Neuronal stem cell (in vitro differentiated cells): ENCODE results near the gene BCL6B.

Source experiments
- DNase-seq: peaks from one replicate; pipeline ENCODE4 v3.0.0-alpha.2; 2013; ENCODE audit warnings: low spot score
- H2AFZ ChIP-seq: one replicate; pipeline ENCODE4 v1.6.1; 2013; ENCODE audit warnings: mild to moderate bottlenecking, low read length, inconsistent platforms
- H2AK5ac ChIP-seq: 2 replicates; pipeline ENCODE4 v1.6.1; 2013; ENCODE audit warnings: low read depth, mild to moderate bottlenecking, inconsistent platforms, low read length, moderate library complexity, mixed read lengths
- H2BK120ac ChIP-seq: 2 replicates; pipeline ENCODE4 v1.6.1; 2013; ENCODE audit warnings: low read depth, mild to moderate bottlenecking, inconsistent platforms, low read length, moderate library complexity, mixed read lengths
- H2BK12ac ChIP-seq: one replicate; pipeline ENCODE4 v1.6.1; 2013; ENCODE audit warnings: low read length, inconsistent platforms
- H2BK15ac ChIP-seq: 2 replicates; pipeline ENCODE4 v1.6.1; 2013; ENCODE audit warnings: mild to moderate bottlenecking, low read length, inconsistent platforms, mixed read lengths
- H2BK5ac ChIP-seq: one replicate; pipeline ENCODE4 v1.6.1; 2013; ENCODE audit warnings: inconsistent platforms, mild to moderate bottlenecking, low read length, moderate library complexity
- H3K14ac ChIP-seq: one replicate; pipeline ENCODE4 v1.6.1; 2013; ENCODE audit warnings: low read length, inconsistent platforms
- H3K18ac ChIP-seq: 2 replicates; pipeline ENCODE4 v1.6.1; 2013; ENCODE audit warnings: low read length, inconsistent platforms
- H3K23ac ChIP-seq: 2 replicates; pipeline ENCODE4 v1.6.1; 2013; ENCODE audit warnings: low read depth, mild to moderate bottlenecking, mixed read lengths, low read length, inconsistent platforms; ENCODE audit not compliant: poor library complexity
- H3K27ac ChIP-seq: replicated peaks from 3 replicates; pipeline ENCODE4 v1.5.1; 2013; ENCODE audit warnings: low read length, inconsistent platforms
- H3K27me3 ChIP-seq, 3 experiments: 2 replicates each; pipeline ENCODE4 v1.6.1; 2013; ENCODE audit warnings: low read length in 3 of 3, mild to moderate bottlenecking in 2 of 3, inconsistent platforms in 1 of 3, low read depth in 1 of 3, mixed read lengths in 1 of 3, moderate library complexity in 1 of 3; ENCODE audit not compliant: control insufficient read depth in 3 of 3, insufficient read depth in 3 of 3
- H3K36me3 ChIP-seq, 2 donors: replicated peaks in 1 of 2; 2 replicates each; pipeline ENCODE4 v1.6.1; 2013; ENCODE audit warnings: low read length in 2 of 2; ENCODE audit not compliant: control insufficient read depth in 2 of 2, insufficient read depth in 2 of 2
- H3K4ac ChIP-seq: 2 replicates; pipeline ENCODE4 v1.6.1; 2013; ENCODE audit warnings: inconsistent platforms, mild to moderate bottlenecking, low read length, moderate library complexity
- H3K4me1 ChIP-seq, 2 donors: 1 replicate in 1 of 2; 2 replicates in 1 of 2; pipeline ENCODE4 v1.6.1; 2013; ENCODE audit warnings: low read length in 2 of 2, low read depth in 1 of 2; ENCODE audit not compliant: control insufficient read depth in 2 of 2, insufficient read depth in 1 of 2
- H3K4me2 ChIP-seq: one replicate; pipeline ENCODE4 v1.6.1; 2013; ENCODE audit warnings: mild to moderate bottlenecking, low read length, inconsistent platforms; ENCODE audit not compliant: insufficient read depth, poor library complexity, severe bottlenecking
- H3K4me3 ChIP-seq, 2 donors: 2 replicates each; pipeline ENCODE4 v1.5.1; 2013; ENCODE audit warnings: low read length in 2 of 2, mild to moderate bottlenecking in 2 of 2, inconsistent platforms in 1 of 2, moderate library complexity in 1 of 2
- H3K79me1 ChIP-seq: one replicate; pipeline ENCODE4 v1.6.1; 2013; ENCODE audit warnings: low read depth, mild to moderate bottlenecking, inconsistent platforms, low read length, moderate library complexity
- H3K9ac ChIP-seq: one replicate; pipeline ENCODE4 v1.6.1; 2013; ENCODE audit warnings: mild to moderate bottlenecking, low read depth, low read length, inconsistent platforms; ENCODE audit not compliant: poor library complexity
- H3K9me3 ChIP-seq, 2 donors: replicated peaks in 1 of 2; 2 replicates each; pipeline versions ENCODE3 to v1.6.1; 2013; ENCODE audit warnings: low read length in 2 of 2, mild to moderate bottlenecking in 2 of 2, inconsistent platforms in 1 of 2, low read depth in 1 of 2, mixed read lengths in 1 of 2, moderate library complexity in 1 of 2; ENCODE audit not compliant: control insufficient read depth in 2 of 2, insufficient read depth in 1 of 2
- H4K8ac ChIP-seq: one replicate; pipeline ENCODE4 v1.6.1; 2013; ENCODE audit warnings: low read depth, mild to moderate bottlenecking, inconsistent platforms, low read length, moderate library complexity
- H4K91ac ChIP-seq: one replicate; pipeline ENCODE4 v1.6.1; 2013; ENCODE audit warnings: low read length, low read depth, mild to moderate bottlenecking, inconsistent platforms; ENCODE audit not compliant: poor library complexity
- WGBS, 2 donors: extraction: QIAGEN DNeasy Blood & Tissue Kit; methylation state at CpG; one replicate each; pipeline ENCODE4 v1.1.7; 2013; ENCODE audit warnings: missing lambda C conversion rate in 2 of 2, mixed read lengths in 1 of 2; ENCODE audit not compliant: insufficient read length in 2 of 2, insufficient replicate concordance in 1 of 2; ENCODE audit errors: extremely low coverage in 2 of 2; 5-methylcytosine and 5-hydroxymethylcytosine counted together

Gene BCL6B

DNA sequence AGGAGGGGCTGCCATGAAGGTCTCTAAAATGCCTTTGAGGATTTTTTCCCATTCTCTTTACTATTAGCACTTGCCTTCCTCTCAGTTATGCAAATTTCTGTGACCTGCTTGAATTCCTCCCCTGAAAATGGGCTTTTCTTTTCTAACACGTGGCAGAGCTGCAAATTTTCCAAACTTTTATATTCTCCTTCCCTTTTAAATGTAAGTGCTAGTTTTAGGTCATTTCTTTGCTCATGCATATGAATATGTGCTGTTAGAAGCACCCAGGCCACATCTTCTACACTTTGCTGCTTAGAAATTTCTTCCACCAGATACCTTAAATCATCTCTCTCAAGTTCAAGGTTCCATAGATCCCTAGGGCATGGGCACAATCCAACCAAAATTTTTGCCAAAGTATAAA, 45.4 kb downstream of the BCL6B start:
- no CpG with 5 or more reads among the region's 1 CpG for WGBS, 2 donors

DNA sequence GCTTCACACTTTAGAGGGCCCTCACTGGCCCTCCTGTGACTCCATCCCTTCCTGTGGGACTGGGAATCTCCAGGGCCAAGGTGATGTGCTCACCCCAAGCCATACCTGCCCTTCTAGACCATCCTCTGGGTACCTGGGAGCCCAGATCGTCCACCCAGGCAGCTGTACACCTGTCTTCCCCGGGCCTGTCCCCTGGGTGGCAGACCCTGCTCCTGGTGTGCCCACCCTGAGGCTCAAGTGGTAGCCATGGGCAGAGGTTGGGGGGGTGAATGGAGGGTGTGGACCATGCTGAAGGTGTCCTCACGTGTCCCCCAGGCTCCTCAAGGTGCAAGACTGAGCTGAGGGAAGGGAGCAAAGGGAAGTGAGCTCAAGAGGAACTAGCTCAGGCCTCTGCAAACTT, 47.9 kb downstream of the BCL6B start:
- Histone ChIP-seq H3K4me2 (no peak overlapping the region), H4K8ac (no peak overlapping the region), H3K36me3 (no peaks in the 10 kb centered on the region), H3K14ac (peak overlapping the region; percentile 14), H2BK15ac (no peak overlapping the region), H2BK5ac (no peak overlapping the region), H2BK120ac (no peak overlapping the region), H3K23ac (peak overlapping the region; percentile 44), H3K18ac (peak overlapping the region; percentile 69), H3K27ac (no peak overlapping the region), H3K27me3 (peaks cover 0 to 14% (median 0%) of the 10 kb centered on the region in 3 experiments), H2AK5ac (peak overlapping the region; percentile 19), H2AFZ (no peak overlapping the region), H3K4me1 (no peaks in the 10 kb centered on the region), H3K4ac (no peak overlapping the region), H2BK12ac (no peak overlapping the region), H3K4me3 (peak overlapping the region in 1 of 2 donors; percentile 30), H3K9ac (no peak overlapping the region), H3K79me1 (peaks cover 1% of the 10 kb centered on the region), H3K9me3 (peaks cover 2 to 9% of the 10 kb centered on the region in 2 donors), H4K91ac (no peak overlapping the region)
- no CpG with 5 or more reads among the region's 3 CpGs for whole genome bisulfite sequencing, 2 donors
- no peak for DNase-seq

More for the DNA sequence above, 45.4 kb downstream of the BCL6B start:
- peaks cover 1% of the 10 kb centered on the region for H3K79me1 ChIP-seq
- no peak overlapping the region for H3K23ac ChIP-seq
- H3K27me3 ChIP-seq, result peaks cover 0 to 11% (median 0%) of the 10 kb centered on the region in 3 experiments
- H2AFZ ChIP-seq, result no peak overlapping the region
- no peak overlapping the region for H3K14ac ChIP-seq
- H3K36me3 ChIP-seq, result no peaks in the 10 kb centered on the region
- peaks cover 4 to 9% of the 10 kb centered on the region in 2 donors for H3K9me3 ChIP-seq
- no peak overlapping the region for H3K9ac ChIP-seq
- peaks cover 4 to 11% of the 10 kb centered on the region in 2 donors for H3K4me1 ChIP-seq
- no peak overlapping the region for H2BK12ac ChIP-seq
- H3K18ac ChIP-seq, result no peak overlapping the region
- H3K27ac ChIP-seq, result no peak overlapping the region
- no peak overlapping the region for H4K91ac ChIP-seq
- H3K4ac ChIP-seq, result no peak overlapping the region
- H2AK5ac ChIP-seq, result no peak overlapping the region
- no peak overlapping the region for H2BK5ac ChIP-seq
- no peak overlapping the region for H2BK120ac ChIP-seq
- H3K4me3 ChIP-seq, result no peak overlapping the region
- DNase-seq, result no peak
- H2BK15ac ChIP-seq, result no peak overlapping the region
- no peak overlapping the region for H3K4me2 ChIP-seq
- no peak overlapping the region for H4K8ac ChIP-seq

DNA sequence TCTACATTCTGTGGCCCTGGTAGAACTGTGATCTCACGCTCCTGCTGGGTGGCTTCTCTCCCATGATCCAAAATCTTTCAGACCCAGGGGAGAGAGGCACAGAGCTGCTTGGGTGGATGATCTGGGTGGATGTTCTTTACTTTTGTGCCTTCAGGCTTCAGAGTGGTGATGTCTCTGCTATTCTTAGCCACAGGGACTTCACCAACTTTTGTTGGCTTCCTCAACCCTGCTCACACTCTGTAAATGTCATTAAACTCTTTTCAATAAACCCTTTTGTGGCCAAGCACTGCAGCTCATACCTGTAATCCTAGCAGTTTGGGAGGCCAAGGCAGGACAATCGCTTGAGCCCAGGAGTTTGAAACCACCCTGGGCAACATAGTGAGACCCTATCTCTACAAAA, 49.6 kb downstream of the BCL6B start:
- no peak overlapping the region for H3K14ac ChIP-seq
- peaks cover 0 to 17% (median 0%) of the 10 kb centered on the region in 3 experiments for H3K27me3 ChIP-seq
- no peak overlapping the region for H4K8ac ChIP-seq
- H3K4me2 ChIP-seq, result no peak overlapping the region
- H3K79me1 ChIP-seq, result peaks cover 1% of the 10 kb centered on the region
- H2AK5ac ChIP-seq, result no peak overlapping the region
- H2AFZ ChIP-seq, result no peak overlapping the region
- no peak overlapping the region for H3K27ac ChIP-seq
- no peak overlapping the region for H3K4me3 ChIP-seq
- H3K36me3 ChIP-seq, result no peaks in the 10 kb centered on the region
- DNase-seq, result no peak
- H3K18ac ChIP-seq, result no peak overlapping the region
- H3K4ac ChIP-seq, result no peak overlapping the region
- peaks cover 2 to 7% of the 10 kb centered on the region in 2 donors for H3K9me3 ChIP-seq
- no peak overlapping the region for H2BK5ac ChIP-seq
- H2BK12ac ChIP-seq, result no peak overlapping the region
- H4K91ac ChIP-seq, result no peak overlapping the region
- H3K9ac ChIP-seq, result no peak overlapping the region
- no peak overlapping the region for H2BK120ac ChIP-seq
- no peaks in the 10 kb centered on the region for H3K4me1 ChIP-seq
- WGBS, 2 donors, result no CpG with 5 or more reads among the region's 2 CpGs
- H3K23ac ChIP-seq, result no peak overlapping the region
- no peak overlapping the region for H2BK15ac ChIP-seq

DNA sequence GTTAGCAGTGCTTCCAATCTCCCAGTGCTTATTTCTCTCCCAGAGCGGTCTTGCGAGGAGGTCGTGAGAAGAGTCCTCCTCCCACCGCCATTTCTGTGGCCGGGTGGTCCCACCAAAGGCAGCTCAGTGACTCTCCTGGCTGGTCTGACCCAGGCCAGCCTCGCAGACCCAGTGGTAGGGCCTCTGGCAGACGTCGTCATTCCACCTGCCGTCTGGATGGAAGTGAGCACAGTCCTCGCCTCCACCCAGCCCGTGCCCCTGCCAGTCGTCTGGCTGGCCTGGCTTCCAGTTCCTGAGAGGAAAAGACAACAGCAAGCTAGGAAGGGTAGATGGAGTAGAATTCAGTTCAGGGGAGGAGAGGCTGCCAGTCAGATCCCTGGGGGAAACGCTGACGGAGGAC, 52.1 kb downstream of the BCL6B start:
- peaks cover 0 to 2% of the 10 kb centered on the region in 2 donors for H3K9me3 ChIP-seq
- H3K27me3 ChIP-seq, result peaks cover 0 to 24% (median 0%) of the 10 kb centered on the region in 3 experiments
- WGBS, 2 donors, result no CpG with 5 or more reads among the region's 14 CpGs
- H3K4me3 ChIP-seq, result no peak overlapping the region
- no peak overlapping the region for H3K27ac ChIP-seq
- no peak overlapping the region for H3K4ac ChIP-seq
- H3K36me3 ChIP-seq, result no peaks in the 10 kb centered on the region
- H4K91ac ChIP-seq, result no peak overlapping the region
- H3K9ac ChIP-seq, result no peak overlapping the region
- H3K14ac ChIP-seq, result no peak overlapping the region
- H3K4me1 ChIP-seq, result no peaks in the 10 kb centered on the region
- H2BK12ac ChIP-seq, result no peak overlapping the region
- no peak overlapping the region for H2BK15ac ChIP-seq
- no peak overlapping the region for H2AK5ac ChIP-seq
- H2BK5ac ChIP-seq, result no peak overlapping the region
- no peaks in the 10 kb centered on the region for H3K79me1 ChIP-seq
- no peak overlapping the region for H2AFZ ChIP-seq
- H2BK120ac ChIP-seq, result no peak overlapping the region
- no peak overlapping the region for H4K8ac ChIP-seq
- no peak overlapping the region for H3K4me2 ChIP-seq
- H3K23ac ChIP-seq, result no peak overlapping the region
- DNase-seq, result no peak
- no peak overlapping the region for H3K18ac ChIP-seq
